NCI-H345 treated with DMSO at 0.1 percent for 48 hours (cell line): ENCODE results near the gene APBB2.

Source experiments
- DNase-seq: peaks from one replicate; lab custom pipeline; 2025; ENCODE audit not compliant: unreplicated experiment; lab: John Stamatoyannopoulos, UW

APBB2 gene

DNA sequence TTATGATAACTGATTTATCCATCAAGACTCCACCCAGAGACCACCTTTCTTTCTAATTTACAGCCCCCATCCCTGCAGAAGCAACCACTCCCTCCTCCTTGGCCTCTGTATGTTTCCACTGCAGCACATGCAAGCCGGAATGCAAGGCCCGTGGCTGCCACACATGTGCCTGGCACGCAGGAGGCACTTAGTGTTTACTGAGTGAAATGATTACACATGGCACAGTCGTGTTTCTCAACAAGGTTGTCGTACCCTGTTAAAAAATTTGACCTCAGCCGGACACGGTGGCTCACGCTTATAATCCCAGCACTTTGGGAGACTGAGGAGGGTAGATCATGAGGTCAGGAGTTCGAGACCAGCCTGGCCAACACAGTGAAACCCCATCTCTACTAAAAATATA, 104.3 kb downstream of the APBB2 start:
- DNase-seq: no peak

DNA sequence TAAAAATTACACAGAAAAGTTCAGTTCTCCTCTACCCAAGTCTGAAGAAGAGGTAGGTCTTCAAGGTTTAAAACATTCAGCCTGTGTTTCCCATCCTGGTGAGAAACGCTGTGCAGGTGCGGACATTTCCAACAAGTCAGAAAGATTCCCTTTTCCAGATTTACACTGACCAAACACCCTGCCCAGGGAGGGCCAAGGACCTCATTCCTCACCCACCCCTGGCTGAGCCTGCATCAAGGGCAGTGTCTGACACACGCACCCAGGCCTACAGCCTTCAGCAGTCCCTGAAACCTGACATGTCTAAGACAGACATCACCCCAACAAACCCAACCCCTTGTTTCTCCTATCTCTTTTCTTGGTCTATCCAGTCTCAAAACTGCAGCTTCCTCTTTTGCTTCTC, 105.9 kb downstream of the APBB2 start:
- no peak for DNase-seq

DNA sequence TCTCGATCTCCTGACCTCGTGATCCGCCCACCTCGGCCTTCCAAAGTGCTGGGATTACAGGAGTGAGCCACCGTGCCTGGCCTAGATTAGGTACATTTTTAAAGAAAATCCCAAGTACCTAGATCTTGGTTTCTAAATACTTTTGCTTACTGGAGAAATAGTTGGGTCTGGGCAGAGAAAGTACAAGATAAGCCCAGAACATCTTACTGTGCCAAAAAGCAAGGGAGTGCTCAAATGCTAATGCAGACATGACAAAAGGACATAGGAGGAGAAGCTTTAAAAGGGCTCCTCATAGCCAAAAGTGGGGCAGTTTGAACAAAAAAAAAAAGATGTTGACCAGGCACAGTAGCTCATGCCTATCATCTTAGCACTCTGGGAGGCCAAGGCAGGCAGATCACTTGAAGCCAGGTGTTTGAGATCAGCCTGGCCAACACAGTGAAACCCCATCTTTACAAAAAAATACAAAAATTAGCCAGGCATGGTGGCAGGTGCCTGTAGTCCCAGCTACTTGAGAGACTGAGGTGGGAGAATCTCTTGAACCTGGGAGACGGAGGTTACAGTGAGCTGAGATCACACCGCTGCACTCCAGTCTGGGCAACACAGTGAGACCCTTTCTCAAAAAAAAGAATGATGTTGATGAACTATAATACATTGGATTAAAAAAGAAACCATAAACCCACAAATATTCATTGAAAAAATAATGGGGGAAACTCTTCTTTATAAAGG, 107.5 kb downstream of the APBB2 start:
- no peak for DNase-seq

DNA sequence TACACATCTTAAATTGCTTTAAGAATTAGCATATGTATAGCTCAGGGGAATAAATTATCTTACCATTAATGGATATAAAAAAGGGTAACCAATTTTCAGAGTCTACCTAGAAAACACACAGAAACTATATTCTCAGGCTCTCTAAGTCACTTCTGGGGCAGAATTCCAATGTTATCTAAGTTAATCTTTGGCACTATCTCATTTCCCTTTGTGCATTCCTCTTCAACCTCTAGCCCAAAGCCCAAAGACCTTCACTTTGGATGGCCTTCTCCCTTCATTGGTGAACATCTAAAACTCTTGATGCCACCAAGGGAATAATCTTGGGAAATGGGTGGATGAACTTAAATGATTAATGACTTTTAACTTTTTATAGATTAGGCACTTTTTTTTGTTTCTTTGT, 108.3 kb downstream of the APBB2 start:
- DNase-seq: no peak

DNA sequence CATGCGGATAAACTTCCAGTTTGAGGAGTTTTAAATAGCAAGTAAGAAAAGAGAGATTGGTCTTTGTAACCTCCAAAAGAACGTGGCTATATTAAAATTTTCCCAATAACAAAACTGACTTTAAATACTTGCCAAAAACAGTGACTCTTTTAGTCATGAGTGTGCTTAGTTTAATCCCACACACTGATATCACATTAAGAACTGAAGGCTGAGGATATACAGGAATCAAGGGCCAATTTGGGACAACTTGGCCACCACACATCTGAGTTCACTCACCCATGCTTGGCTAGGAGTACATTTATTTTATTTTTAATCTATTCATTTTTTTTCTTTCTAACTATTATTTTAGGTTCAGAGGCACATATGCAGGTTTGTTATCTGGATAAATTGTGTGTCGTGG, 110.2 kb downstream of the APBB2 start:
- DNase-seq: no peak

DNA sequence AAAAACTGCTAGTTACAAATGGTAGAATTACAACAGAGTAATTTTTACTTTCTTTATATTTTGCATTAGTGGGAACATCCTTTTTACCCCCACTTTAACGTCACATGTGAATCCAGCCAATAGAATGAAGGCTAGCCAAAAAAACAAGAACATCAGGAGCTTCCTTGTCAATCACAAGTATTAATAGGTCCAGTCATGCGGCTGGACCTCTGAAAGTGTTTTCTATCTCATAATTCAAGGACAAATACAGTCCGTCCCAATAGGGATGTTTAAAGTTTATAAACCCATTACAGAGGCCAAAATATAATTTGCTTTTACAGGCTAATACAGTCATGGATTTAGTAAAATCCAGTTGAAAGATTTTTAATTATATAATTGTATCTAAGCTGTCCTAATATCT, 110.7 kb downstream of the APBB2 start:
- no peak for DNase-seq

DNA sequence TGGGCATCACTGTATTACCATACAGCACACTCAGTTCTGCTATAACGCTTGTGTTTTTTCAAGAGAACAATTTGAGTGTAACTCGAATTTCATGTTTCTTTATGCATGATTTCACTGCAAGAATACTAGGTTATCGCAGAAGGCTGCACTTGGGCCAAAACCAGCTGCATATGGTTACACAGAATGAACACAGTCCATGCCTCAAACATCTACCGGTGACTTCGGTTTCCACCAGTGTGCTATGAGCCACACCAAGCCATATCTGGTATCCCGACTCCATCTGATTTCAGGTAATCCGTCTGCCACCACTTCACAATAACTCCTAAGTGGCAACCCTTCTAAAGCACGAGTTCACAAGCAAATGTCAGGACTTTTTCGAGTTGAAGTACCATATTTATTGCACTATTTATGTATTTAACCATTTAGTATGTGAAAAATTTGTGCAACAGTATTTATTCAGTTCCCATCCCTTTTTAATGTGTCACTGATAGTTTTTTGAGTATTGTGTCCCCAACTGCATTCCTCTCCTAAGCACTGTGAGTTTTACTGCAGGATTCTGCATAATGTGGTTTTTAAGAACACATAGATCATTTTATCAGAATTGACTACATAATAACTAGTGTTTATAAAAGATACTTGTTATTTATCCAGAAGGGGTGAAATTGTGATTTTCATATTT, 111.8 kb downstream of the APBB2 start:
- DNase-seq: no peak

DNA sequence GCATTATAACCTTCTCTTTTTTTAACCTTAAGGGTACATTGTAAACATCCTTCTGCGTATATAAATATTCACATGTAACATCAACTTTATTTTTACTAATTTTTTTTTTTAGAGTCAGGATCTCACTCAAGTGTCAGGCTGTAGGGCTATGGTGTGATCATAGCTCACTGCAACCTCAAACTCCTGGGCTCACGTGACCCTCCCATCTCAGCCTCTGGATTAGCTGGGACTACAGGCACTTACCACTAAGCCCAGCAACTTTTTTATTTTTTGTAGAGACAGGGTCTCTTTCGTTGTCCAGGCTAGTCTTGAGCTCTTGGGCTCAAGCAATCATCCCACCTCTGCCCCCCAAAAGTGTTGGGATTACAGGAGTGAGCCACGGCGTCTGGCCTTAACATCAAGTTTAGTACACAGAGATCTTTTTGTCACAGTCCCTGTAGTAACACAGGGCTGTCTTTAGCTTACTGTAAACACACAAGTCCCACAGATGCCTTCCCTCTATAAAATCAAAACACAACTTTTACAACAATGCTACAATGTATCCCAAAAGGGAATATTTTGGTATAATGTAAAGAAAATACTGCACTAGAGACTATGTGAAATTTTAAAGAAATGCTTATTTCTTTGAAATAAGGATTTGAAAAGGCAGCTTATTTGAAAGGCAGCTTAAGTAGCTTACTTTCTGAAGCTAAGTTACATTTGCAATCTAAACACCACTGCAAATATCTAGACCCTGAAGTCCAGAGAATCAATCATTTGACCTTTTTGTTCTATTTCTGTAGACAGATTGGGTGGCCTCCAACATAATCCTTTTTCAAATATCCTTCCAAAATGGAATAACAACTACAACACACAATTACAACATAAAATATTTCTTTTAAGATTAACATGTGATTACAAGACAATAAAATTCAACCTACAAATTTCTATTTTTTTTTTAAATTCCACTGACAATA, 116.0 kb downstream of the APBB2 start:
- DNase-seq: no peak

DNA sequence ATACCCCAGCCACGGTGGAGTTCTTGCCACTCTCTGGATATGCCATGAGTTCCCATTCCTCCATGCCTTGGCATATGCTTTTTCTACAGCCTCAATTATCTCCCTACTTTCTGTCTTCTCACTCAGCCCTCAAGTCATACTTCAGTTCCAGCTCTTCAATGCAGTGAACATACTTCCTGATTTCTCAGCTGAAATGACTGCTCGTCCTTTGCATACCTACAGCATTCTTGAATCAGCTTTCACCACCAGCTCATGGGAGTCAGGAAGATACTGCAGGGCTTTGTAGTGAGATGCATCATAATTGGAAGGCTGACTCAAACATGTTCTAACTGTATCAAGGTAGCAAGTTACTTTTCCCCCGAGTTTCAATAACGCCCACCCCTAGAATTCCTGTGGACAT, 118.4 kb downstream of the APBB2 start:
- DNase-seq: no peak

DNA sequence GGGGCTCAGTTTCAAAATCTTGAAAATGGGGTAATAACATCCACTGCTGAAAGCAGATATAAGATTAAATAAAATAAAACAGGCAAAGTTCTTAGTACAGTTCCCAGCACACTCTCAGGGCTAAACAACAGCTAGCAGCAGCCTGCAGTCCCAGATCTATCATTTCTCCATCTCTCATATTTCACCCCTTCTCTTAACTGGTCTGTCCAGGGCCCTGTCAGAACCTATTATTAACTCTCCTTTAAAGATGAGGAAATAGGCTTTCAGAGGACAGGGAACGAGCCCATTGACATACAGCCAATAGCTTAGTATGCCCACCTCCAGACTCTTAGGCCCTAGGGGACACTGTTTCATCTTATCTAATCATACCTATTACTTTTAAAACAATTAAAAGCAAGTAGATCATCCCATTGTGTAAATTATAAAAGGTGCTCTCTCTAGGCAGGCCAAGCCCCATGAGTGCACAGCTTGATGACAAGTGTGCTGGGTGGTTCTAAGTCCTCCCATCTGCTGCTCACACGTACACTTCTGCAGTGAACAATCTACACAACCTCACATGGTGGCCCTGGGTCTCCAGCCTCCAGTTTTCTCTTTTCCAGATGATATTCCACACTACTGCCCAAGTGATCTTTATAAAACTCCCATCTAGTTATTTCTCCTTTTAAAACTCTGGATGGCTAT, 119.0 kb downstream of the APBB2 start:
- no peak for DNase-seq

DNA sequence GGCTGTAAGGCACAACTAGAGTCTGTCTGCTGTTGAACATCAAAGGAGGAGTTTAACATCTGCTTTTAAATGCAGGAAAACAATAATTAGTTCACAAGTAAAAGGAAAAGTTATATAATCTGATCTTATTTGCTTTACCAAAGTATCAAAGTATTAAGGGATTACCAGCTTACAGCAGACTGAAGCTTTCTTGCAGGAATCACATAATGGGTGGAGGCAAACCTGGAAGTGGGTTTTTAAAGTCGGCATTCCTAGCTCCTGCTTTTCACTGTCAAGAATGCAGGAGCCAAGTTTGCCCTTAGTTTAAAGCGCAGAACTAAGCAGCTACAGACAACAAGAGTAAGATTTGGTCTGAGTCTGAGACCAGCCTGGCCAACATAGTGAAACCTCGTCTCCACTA, 122.2 kb downstream of the APBB2 start:
- no peak for DNase-seq

DNA sequence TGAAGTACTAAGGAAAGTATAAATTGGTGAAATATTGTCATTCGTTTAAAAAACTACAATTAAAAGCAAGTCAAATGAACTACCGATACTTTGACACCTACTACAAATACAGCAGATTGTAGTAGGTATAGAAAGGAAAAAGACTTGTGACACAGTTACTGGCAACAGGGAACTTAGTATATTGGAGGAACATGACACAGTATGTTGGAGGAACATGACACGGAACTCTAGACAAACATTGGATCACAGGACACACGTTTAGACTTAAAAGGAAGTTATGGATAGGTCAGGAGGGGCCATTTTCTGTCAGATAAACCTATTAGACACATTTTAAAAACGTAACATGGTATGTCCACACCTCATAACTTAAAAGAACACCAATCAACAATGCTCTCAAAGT, 132.5 kb downstream of the APBB2 start:
- DNase-seq: no peak

DNA sequence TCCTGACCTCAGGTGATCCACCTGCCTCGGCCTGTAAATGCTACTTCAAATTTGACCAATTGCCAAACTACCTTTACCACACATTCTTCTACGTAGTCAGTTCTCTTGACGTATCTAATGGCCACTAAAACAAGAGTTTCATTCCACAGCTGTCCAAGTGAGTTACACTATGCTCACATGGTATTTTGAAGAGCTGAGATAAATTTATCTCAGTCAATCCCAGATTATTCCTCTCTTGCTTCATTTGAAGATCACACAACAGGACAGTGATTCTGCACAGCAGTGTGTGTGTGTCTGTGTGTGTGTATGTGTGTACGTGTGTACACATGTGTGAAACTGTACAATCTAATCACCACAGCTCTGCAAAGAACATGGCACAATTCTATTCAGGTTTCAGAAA, 133.4 kb downstream of the APBB2 start:
- DNase-seq: no peak

DNA sequence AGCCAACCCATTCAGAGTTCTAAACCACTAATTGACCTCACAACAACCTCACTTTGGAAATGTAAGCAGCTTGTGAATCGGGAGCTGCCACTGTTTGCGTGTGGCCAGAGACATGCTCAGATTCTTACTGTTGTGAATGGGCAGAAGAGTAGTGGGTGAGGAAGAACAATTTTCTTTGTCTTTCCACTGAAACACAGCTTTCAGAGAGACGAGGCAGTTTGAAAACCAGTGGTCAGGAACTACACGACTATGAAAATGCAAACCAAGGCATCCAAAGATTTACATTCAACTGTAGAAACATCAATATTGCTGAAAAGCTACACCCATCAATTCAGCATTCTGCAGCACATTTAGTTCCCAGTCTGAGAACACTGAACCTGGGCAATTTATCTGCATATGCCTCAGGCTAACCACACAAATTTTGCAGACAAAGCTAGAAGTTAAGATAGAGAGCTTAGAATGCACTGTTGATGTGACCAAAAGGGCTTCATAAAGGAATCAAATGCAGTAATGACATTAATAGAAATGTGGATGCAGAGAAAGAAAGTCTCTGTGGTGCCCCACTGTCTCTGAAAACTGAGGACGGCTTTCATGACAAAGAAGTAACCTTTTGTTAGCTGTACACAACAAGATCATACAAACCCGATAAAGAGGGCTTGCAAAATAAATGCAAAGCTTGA, 134.3 kb downstream of the APBB2 start:
- DNase-seq: no peak

DNA sequence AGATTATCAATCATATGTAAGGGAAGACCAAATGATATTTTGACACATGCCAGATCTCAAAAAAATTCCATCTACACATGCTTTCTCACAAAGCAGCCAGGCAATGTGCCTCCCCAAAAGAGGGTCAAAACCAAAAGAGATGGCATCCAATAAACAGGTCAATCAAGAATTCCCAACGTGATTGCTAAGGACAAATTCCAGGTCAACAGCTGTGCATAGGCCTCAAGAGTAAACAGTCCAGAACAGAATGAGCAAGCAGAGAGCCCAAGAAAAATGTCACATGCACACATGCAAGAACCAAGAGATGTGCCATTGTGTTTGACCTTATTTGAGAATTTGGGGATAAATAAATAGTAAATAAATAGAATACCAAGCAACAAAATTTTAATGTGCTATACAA, 136.7 kb downstream of the APBB2 start:
- no peak for DNase-seq

DNA sequence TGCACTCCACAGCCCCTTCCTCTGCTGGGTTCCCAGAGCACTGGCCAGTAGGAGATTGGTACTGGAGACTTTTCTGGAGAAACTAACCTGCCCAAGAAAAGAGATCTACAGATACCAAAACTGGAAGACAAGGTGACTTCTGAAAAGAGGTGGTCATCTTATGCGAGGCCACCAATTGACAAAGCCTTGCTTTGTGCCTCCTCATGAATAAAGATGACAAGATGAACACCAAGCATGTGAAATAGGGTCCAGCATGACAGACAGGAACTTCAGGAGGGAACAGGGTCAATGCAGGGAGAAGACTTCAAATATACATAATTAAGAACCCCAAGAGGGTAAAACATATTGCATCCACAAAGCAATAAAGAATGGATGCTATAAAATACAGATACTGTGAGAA, 137.9 kb downstream of the APBB2 start:
- DNase-seq: no peak

DNA sequence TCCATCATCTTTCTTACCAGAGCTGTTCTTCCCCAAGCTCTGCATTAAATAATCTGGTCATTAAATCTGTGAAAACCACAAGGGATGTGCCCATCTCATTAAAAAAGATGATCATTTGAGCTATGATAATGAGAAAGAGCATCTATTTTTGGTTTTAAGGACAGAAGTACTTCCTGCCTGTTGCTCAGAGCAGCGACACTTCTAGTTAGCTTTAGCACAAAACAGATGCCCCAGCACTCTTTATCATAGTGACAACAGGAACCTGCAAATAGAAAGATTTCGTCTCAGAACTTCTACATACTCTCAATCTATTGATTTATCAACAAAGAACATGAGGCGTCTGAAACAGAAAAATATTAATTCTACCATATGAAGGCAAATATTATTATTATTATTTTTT, 140.1 kb downstream of the APBB2 start:
- DNase-seq: no peak

DNA sequence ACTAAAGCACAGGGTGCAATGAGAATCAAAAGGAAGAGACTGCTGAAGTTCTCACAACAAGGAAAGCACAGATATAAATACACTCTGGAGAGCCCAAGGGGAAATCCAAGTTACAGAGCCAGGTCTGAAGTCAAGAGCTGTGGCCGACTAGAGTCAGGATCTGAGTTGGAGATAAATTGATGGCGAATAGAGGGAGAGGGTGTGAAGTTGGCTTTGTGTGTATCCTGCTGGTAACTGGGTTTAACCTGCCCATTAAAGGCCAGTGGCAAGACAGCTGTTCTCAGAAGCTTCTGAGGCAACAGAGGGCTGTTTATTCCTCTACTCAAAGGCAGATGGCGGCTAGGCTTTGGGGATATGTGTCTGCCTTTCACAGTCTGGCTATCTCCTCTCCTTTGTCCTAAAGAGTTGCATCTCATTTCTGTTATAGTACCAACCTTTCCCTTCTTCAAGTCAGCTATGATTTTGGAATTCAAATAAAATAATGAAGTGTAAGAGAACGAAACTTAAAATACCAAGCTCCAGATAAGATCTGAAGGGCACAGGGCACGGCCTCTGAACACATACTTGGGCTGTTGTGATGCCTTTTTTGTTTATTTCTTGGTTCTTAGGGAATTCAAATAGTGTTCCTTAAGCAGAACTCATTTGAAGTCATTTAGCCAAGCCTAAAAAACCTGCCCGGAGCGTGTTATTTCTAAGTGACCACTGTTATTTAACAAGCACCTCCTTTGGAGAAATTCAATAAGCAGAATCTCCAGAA, 142.1 kb downstream of the APBB2 start:
- DNase-seq: no peak

DNA sequence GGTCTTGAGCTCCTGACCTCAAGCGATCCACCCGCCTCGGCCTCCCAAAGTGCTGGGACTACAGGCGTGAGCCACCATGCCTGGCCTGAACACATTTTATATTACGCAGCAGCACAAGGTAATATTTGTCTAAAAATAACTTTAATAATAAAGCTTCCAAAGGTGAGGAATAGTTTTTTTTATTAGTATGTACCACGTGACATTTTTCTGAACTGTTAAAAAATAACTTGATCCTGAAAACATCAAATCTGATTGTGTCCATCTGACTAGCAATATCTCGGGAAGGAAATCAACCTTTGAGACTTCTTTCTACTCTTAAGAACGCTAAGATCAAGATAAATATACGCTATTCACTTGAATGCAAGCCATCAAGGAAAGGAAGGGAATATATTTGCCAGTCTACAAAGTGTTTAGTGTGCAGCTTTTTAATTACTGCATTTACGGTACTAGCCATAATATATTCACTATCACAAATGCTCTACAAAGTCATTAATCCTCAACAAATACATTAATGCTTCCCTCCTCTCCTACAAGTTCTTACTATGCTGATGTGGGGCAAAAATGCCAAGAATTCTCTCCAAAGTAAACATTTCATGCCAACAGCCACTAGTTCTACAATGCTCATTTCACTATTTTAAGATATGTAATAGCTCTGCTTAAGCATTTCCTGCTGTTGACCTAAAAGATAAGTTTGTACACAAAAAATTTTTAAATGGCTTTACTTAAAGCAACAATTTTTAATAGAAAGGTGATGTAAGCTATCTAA, 143.6 kb downstream of the APBB2 start:
- DNase-seq: no peak
